Thymus (tissue), 11 donors: ENCODE results near the gene CFAP119. TPM values are rescaled to one million over a fixed set of nuclear protein-coding genes. Genes with fewer than 3 reads are reported as not detected.

Source experiments
- DNase-seq, 9 donors: peaks; one replicate each; pipeline ENCODE4 v3.0.0-alpha.2; 2013; ENCODE audit warnings: low spot score in 9 of 9, low read depth in 6 of 9, missing footprints in 1 of 9
- H3K27ac ChIP-seq, 2 donors: one replicate each; pipeline ENCODE4 v1.5.1; 2013; ENCODE audit warnings: control low read depth in 1 of 2, low read depth in 1 of 2, low read length in 1 of 2, mild to moderate bottlenecking in 1 of 2, moderate library complexity in 1 of 2
- H3K27me3 ChIP-seq, 2 donors: one replicate each; pipeline ENCODE4 v1.5.1; 2013; ENCODE audit warnings: low read length in 1 of 2; ENCODE audit not compliant: control insufficient read depth in 2 of 2, insufficient read depth in 1 of 2
- H3K36me3 ChIP-seq, 2 donors: one replicate each; pipeline ENCODE4 v1.5.1; 2013; ENCODE audit warnings: low read length in 1 of 2, mild to moderate bottlenecking in 1 of 2, moderate library complexity in 1 of 2; ENCODE audit not compliant: control insufficient read depth in 2 of 2, insufficient read depth in 2 of 2
- H3K4me1 ChIP-seq, 2 donors: one replicate each; pipeline ENCODE4 v1.5.1; 2013; ENCODE audit warnings: low read length in 2 of 2; ENCODE audit not compliant: control insufficient read depth in 2 of 2, insufficient read depth in 2 of 2
- H3K4me3 ChIP-seq, 2 donors: one replicate each; pipeline ENCODE4 v1.5.1; 2013; ENCODE audit warnings: low read length in 2 of 2, control low read depth in 1 of 2, mild to moderate bottlenecking in 1 of 2
- H3K9me3 ChIP-seq, 2 donors: one replicate each; pipeline ENCODE4 v1.5.1; 2013; ENCODE audit warnings: low read length in 1 of 2, mild to moderate bottlenecking in 1 of 2; ENCODE audit not compliant: control insufficient read depth in 2 of 2, insufficient read depth in 1 of 2
- WGBS: extraction: QIAGEN DNeasy Blood & Tissue Kit; methylation state at CpG from one replicate; pipeline ENCODE4 v1.1.7; 2013; 5-methylcytosine and 5-hydroxymethylcytosine counted together
- polyA plus RNA-seq: library from polyadenylated mRNA; stranded (reverse); fragments of 200-250 nt; gene quantifications from one replicate; pipeline ENCODE4 v1.2.3, GENCODE V29; 2013
- total RNA-seq: library from RNA; stranded (reverse); fragments of 120-200 nt; gene quantifications from one replicate; pipeline ENCODE4 v1.2.4, GENCODE V29; 2013
- donor health status: healthy.

Gene CFAP119
- total and polyA plus RNA-seq, 2 donors, result 4.8 to 19.6 TPM

- Histone ChIP-seq H3K36me3 (no peaks in the 10 kb centered on the region), H3K27ac (no peak overlapping the region), H3K27me3 (no peaks in the 10 kb centered on the region), H3K9me3 (no peaks in the 10 kb centered on the region), H3K4me3 (no peak overlapping the region), H3K4me1 (no peaks in the 10 kb centered on the region)
- WGBS, result 98% methylated on average over 3 of the region's 3 CpGs
- no peak for DNase-seq
These were observed 32.8 kb upstream of the CFAP119 start for GRCh38 chr16:30794634-30795033.

- WGBS, result 94% methylated on average over 7 of the region's 7 CpGs
- H3K4me1 ChIP-seq, result no peaks in the 10 kb centered on the region
- no peak for DNase-seq
- no peaks in the 10 kb centered on the region for H3K36me3 ChIP-seq
- no peak overlapping the region for H3K4me3 ChIP-seq
- no peaks in the 10 kb centered on the region for H3K27me3 ChIP-seq
- H3K27ac ChIP-seq, result no peak overlapping the region
- no peaks in the 10 kb centered on the region for H3K9me3 ChIP-seq
These were observed 31.7 kb upstream of the CFAP119 start for GRCh38 chr16:30793508-30794069.

- DNase-seq, result no peak
- Histone ChIP-seq H3K27me3 (peaks cover 0 to 22% of the 10 kb centered on the region in 2 donors), H3K36me3 (peaks cover 8 to 19% of the 10 kb centered on the region in 2 donors), H3K4me1 (peaks cover 6 to 19% of the 10 kb centered on the region in 2 donors), H3K27ac (no peak overlapping the region), H3K4me3 (peak overlapping the region; percentile 84 to 99), H3K9me3 (no peaks in the 10 kb centered on the region)
- 66% methylated on average over 11 of the region's 11 CpGs for WGBS
These were observed 25.9 kb upstream of the CFAP119 start for GRCh38 chr16:30787613-30788378.

- peak within 1 kb of the TSS; percentile 84 to 99 for H3K4me3 ChIP-seq
- DNase-seq, result peak in 2 of 9 donors; percentile 54 to 72
- H3K9me3 ChIP-seq, result no peaks in the 10 kb centered on the region
- H3K27me3 ChIP-seq, result peaks cover 0 to 22% of the 10 kb centered on the region in 2 donors
- peaks cover 6 to 19% of the 10 kb centered on the region in 2 donors for H3K4me1 ChIP-seq
- WGBS, result 3% methylated on average over 37 of the region's 37 CpGs
- peak within 1 kb of the TSS in 1 of 2 donors; percentile 73 for H3K27ac ChIP-seq
- H3K36me3 ChIP-seq, result peaks cover 15 to 26% of the 10 kb centered on the region in 2 donors
These were observed 25.2 kb upstream of the CFAP119 start, which contains the start of gene ZNF629 for GRCh38 chr16:30786936-30787612. ZNF629 (minus strand) TSS chr16:30787205; CDS start chr16:30784482, 2,723 bp downstream.

GRCh38 chr16:30786115-30786935 is 24.5 kb upstream of the CFAP119 start:
- Histone ChIP-seq H3K4me3 (peak overlapping the region; percentile 84 to 99), H3K9me3 (no peaks in the 10 kb centered on the region), H3K27ac (no peak overlapping the region), H3K27me3 (peaks cover 0 to 22% of the 10 kb centered on the region in 2 donors), H3K4me1 (peaks cover 6 to 19% of the 10 kb centered on the region in 2 donors), H3K36me3 (peaks cover 22 to 31% of the 10 kb centered on the region in 2 donors)
- no peak for DNase-seq
- WGBS, result 10% methylated on average over 57 of the region's 57 CpGs

- peaks cover 6 to 19% of the 10 kb centered on the region in 2 donors for H3K4me1 ChIP-seq
- 96% methylated on average over 7 of the region's 7 CpGs for WGBS
- peaks cover 24 to 31% of the 10 kb centered on the region in 2 donors for H3K36me3 ChIP-seq
- no peak overlapping the region for H3K4me3 ChIP-seq
- no peaks in the 10 kb centered on the region for H3K9me3 ChIP-seq
- DNase-seq, result no peak
- peaks cover 0 to 22% of the 10 kb centered on the region in 2 donors for H3K27me3 ChIP-seq
- no peak overlapping the region for H3K27ac ChIP-seq
These were observed 23.6 kb upstream of the CFAP119 start for GRCh38 chr16:30785126-30786106.

GRCh38 chr16:30784215-30784614 is 22.4 kb upstream of the CFAP119 start:
- 95% methylated on average over 18 of the region's 18 CpGs for WGBS
- Histone ChIP-seq H3K9me3 (no peaks in the 10 kb centered on the region), H3K4me3 (no peak overlapping the region), H3K36me3 (peaks cover 24 to 31% of the 10 kb centered on the region in 2 donors), H3K27me3 (peaks cover 0 to 22% of the 10 kb centered on the region in 2 donors), H3K27ac (no peak overlapping the region), H3K4me1 (peaks cover 6 to 19% of the 10 kb centered on the region in 2 donors)
- DNase-seq, result no peak
